Mammary epithelial cell (primary cell): ENCODE measurements around the gene REXO1.

ENCODE experiments used
- CTCF ChIP-seq, 2 donors: IDR thresholded peaks in 1 of 2; conservative IDR thresholded peaks in 1 of 2; 2 replicates each; pipeline ENCODE4 v1.5.1; 2011 to 2012; ENCODE audit warnings: inconsistent platforms in 2 of 2, low read length in 2 of 2, mild to moderate bottlenecking in 2 of 2, control low read depth in 1 of 2, low read depth in 1 of 2; ENCODE audit not compliant: insufficient read depth in 1 of 2; ENCODE audit errors: extremely low read depth in 1 of 2
- EZH2 ChIP-seq: IDR thresholded peaks from 2 replicates; pipeline ENCODE4 v1.6.1; 2012; ENCODE audit warnings: low read length, inconsistent platforms, borderline replicate concordance

- no peak for TF ChIP-seq CTCF (conservative IDR thresholded peaks at IDR 0.05 in 1 of 2, IDR thresholded peaks at IDR 0.05 in 1 of 2; ENCODE audit: extremely low read depth in 1 of 2, insufficient read depth in 1 of 2, low read depth in 1 of 2, low read length in 2 of 2)
- no peak for TF ChIP-seq EZH2
Observed at GRCh38 chr19:1889907-1890306, 41.6 kb upstream of the REXO1 start.
